Endothelial cell of umbilical vein (primary cell): Measurements from ENCODE around the gene ARTN. TPM values are rescaled to one million over a fixed set of nuclear protein-coding genes. Genes with fewer than 3 reads are reported as not detected.

Source experiments
- BruUV-seq: library from RNA; stranded (reverse); fragments of 400-500 nt; replicated peaks from 2 replicates; lab custom pipeline; 2021; lab: Mats Ljungman, UMichigan
- CTCF ChIA-PET: fragments of 300-600, 350-600 bp; sonication (Branson Sonifier 250); formaldehyde crosslinking; loops from one replicate; lab custom pipeline; 2021; ENCODE audit warnings: antibody characterized with exemption, inconsistent platforms; lab: Charles Lee
- POLR2A ChIA-PET: fragments of 300-600, 350-600 bp; sonication (Branson Sonifier 250); formaldehyde crosslinking; loops from one replicate; lab custom pipeline; 2021; ENCODE audit warnings: antibody characterized with exemption, inconsistent platforms; lab: Charles Lee
- DNase-seq: peaks from one replicate; pipeline ENCODE4 v3.0.0-alpha.2; 2011; ENCODE audit warnings: low read depth, low spot score
- FAIRE-seq: peaks from 2 replicates; lab custom pipeline; 2011; peaks lifted over from hg19 to GRCh38; lab: Jason Lieb, UNC
- H2AFZ ChIP-seq: 2 replicates; pipeline ENCODE4 v1.6.0; 2012; ENCODE audit warnings: low read depth, low read length, control low read depth, inconsistent platforms
- H3K27ac ChIP-seq: 2 replicates; pipeline ENCODE4 v1.5.1; 2011; ENCODE audit warnings: low read depth, mild to moderate bottlenecking, control low read depth, low read length, moderate library complexity; ENCODE audit not compliant: insufficient read depth
- H3K27me3 ChIP-seq, 2 experiments: 2 replicates each; pipeline versions ENCODE4 v1.6.0 to v1.6.1; 2011; ENCODE audit warnings: low read length in 2 of 2, mixed read lengths in 1 of 2; ENCODE audit not compliant: control insufficient read depth in 2 of 2, insufficient read depth in 2 of 2
- H3K36me3 ChIP-seq, 2 experiments: 2 replicates in 1 of 2; 3 replicates in 1 of 2; pipeline ENCODE4 v1.5.1; 2011; ENCODE audit warnings: low read length in 2 of 2, mild to moderate bottlenecking in 1 of 2, moderate library complexity in 1 of 2; ENCODE audit not compliant: control insufficient read depth in 2 of 2, insufficient read depth in 2 of 2; ENCODE audit errors: extremely low read depth in 1 of 2
- H3K4me1 ChIP-seq: 3 replicates; pipeline ENCODE4 v1.5.1; 2011; ENCODE audit warnings: mild to moderate bottlenecking, low read length; ENCODE audit not compliant: control insufficient read depth, insufficient read depth; ENCODE audit errors: extremely low read depth
- H3K4me2 ChIP-seq: 2 replicates; pipeline ENCODE4 v1.6.1; 2011; ENCODE audit warnings: low read length, control low read depth, mixed read lengths; ENCODE audit not compliant: insufficient read depth
- H3K4me3 ChIP-seq, 3 experiments: fragments of 200-600 bp in 1 of 3; sonication (generic), shearing (Covaris generic) in 1 of 3; replicated peaks in 1 of 3; 2 replicates each; pipeline ENCODE4 v1.5.1; 2011 to 2016; ENCODE audit warnings: control low read depth in 3 of 3, low read length in 3 of 3, mild to moderate bottlenecking in 2 of 3, inconsistent platforms in 1 of 3, low read depth in 1 of 3, moderate library complexity in 1 of 3; ENCODE audit not compliant: insufficient read depth in 1 of 3
- H3K79me2 ChIP-seq: 2 replicates; pipeline ENCODE4 v1.6.0; 2012; ENCODE audit warnings: low read length, inconsistent platforms; ENCODE audit not compliant: control insufficient read depth, insufficient read depth
- H3K9ac ChIP-seq: replicated peaks from 2 replicates; pipeline ENCODE3; 2011; ENCODE audit warnings: low read length, control low read depth; ENCODE audit not compliant: insufficient read depth; ENCODE audit errors: extremely low read depth
- H3K9me1 ChIP-seq: replicated peaks from 3 replicates; pipeline ENCODE4 v1.6.0; 2011; ENCODE audit warnings: mild to moderate bottlenecking, low read length; ENCODE audit not compliant: control insufficient read depth, insufficient read depth; ENCODE audit errors: extremely low read depth
- H3K9me3 ChIP-seq: replicated peaks from 2 replicates; pipeline ENCODE4 v1.5.1; 2012; ENCODE audit warnings: low read length, inconsistent platforms; ENCODE audit not compliant: control insufficient read depth, insufficient read depth
- H4K20me1 ChIP-seq: replicated peaks from 2 replicates; pipeline ENCODE3; 2011; ENCODE audit warnings: mild to moderate bottlenecking, low read length; ENCODE audit not compliant: control insufficient read depth, insufficient read depth; ENCODE audit errors: extremely low read depth
- CTCF ChIP-seq, 2 donors: IDR thresholded peaks; 1 replicate in 1 of 2; 2 replicates in 1 of 2; pipeline ENCODE4 v1.5.1; 2011; ENCODE audit warnings: low read length in 2 of 2, mild to moderate bottlenecking in 2 of 2, moderate library complexity in 2 of 2, control low read depth in 1 of 2, inconsistent platforms in 1 of 2, low read depth in 1 of 2; ENCODE audit not compliant: insufficient read depth in 1 of 2; ENCODE audit errors: extremely low read depth in 1 of 2
- EZH2 ChIP-seq: IDR thresholded peaks from 2 replicates; pipeline ENCODE4 v1.6.1; 2012; ENCODE audit warnings: borderline replicate concordance, low read depth, mild to moderate bottlenecking, moderate library complexity, low read length, inconsistent platforms; ENCODE audit not compliant: severe bottlenecking
- FOS ChIP-seq: IDR thresholded peaks from 2 replicates; pipeline ENCODE4 v1.6.1; 2011; ENCODE audit warnings: mild to moderate bottlenecking, low read length, moderate library complexity, borderline replicate concordance; ENCODE audit not compliant: insufficient read depth
- GATA2 ChIP-seq: IDR thresholded peaks from 2 replicates; pipeline ENCODE4 v1.7.0; 2011; ENCODE audit warnings: low read depth, mild to moderate bottlenecking, moderate library complexity, mixed read lengths, low read length; ENCODE audit not compliant: insufficient read length, insufficient read depth
- JUN ChIP-seq: IDR thresholded peaks from 2 replicates; pipeline ENCODE4 v1.6.1; 2011; ENCODE audit warnings: borderline replicate concordance, low read depth; ENCODE audit not compliant: insufficient read length, insufficient read depth
- MAX ChIP-seq: IDR thresholded peaks from 2 replicates; pipeline ENCODE4 v1.6.1; 2011; ENCODE audit not compliant: insufficient read depth, insufficient read length
- MYC ChIP-seq: IDR thresholded peaks from one replicate; pipeline ENCODE4 v1.6.1; 2011; ENCODE audit warnings: mild to moderate bottlenecking, low read depth, low read length
- POLR2A ChIP-seq: IDR thresholded peaks from 2 replicates; pipeline ENCODE4 v1.6.1; 2012; ENCODE audit warnings: low read depth, mild to moderate bottlenecking, control low read depth, low read length
- POLR2AphosphoS5 ChIP-seq: IDR thresholded peaks from 2 replicates; pipeline ENCODE4 v1.6.1; 2012; ENCODE audit warnings: low read depth, mild to moderate bottlenecking, control low read depth, low read length, moderate library complexity; ENCODE audit not compliant: insufficient read depth
- dilution Hi-C: fragments of 300-500 bp; cut with MboI; formaldehyde crosslinking; loops from one replicate; pipeline ENCODE4 v1.15.0; 2019; ENCODE audit warnings: low sequenced_read_pairs; ENCODE audit not compliant: extremely low pct_ligation_motif_present
- intact Hi-C: fragments of 100-400 bp; cut with micrococcal nuclease; formaldehyde crosslinking; loops from one replicate; pipeline ENCODE4 v1.10.0; 2022
- polyA plus RNA-seq, 4 experiments: library from polyadenylated mRNA; depleted of rRNA in 3 of 4; stranded (reverse) in 3 of 4; unstranded in 1 of 4; fragments of >200 nt; gene quantifications; 2 replicates each; pipeline versions ENCODE4 v1.2.1 to v1.2.3, GENCODE V29; 2011 to 2012; ENCODE audit warnings: missing spikeins in 1 of 4
- total RNA-seq: library from RNA; stranded (reverse); gene quantifications from 2 replicates; pipeline ENCODE4 v1.2.3, GENCODE V29; 2021

ARTN gene
- total and polyA plus RNA-seq, 2 donors (not counting 3 experiments of a cell fraction or from before 2014, with no cell fraction given), result 0.11 to 0.18 TPM

GRCh38 chr1:43890815-43891214 lies 42.8 kb upstream of the ARTN start:
- BruUV-seq, result no TSS peak
- dilution Hi-C loops, result no loop called here
- FAIRE-seq (peak; percentile 70), DNase-seq (peak; percentile 66)
- H3K79me2 ChIP-seq, result no peaks in the 10 kb centered on the region
- no peak overlapping the region for H3K9ac ChIP-seq
- H3K27ac ChIP-seq, result no peak overlapping the region
- H3K9me1 ChIP-seq, result no peaks in the 10 kb centered on the region
- POLR2A ChIA-PET, result no interaction called here
- H3K27me3 ChIP-seq, result no peaks in the 10 kb centered on the region
- CTCF ChIA-PET, result interaction anchor here (0.7 to 2.6 kb wide), 6 partner anchors 11 to 127 kb away, joined by 3 to 16 read pairs (median 6); partner anchors contain the start of gene ARTN
- peak; percentile 56 for TF ChIP-seq JUN
- TF ChIP-seq MAX, result no peak
- TF ChIP-seq FOS, result peak; percentile 52
- H3K9me3 ChIP-seq, result no peaks in the 10 kb centered on the region
- H3K36me3 ChIP-seq, result no peaks in the 10 kb centered on the region
- no peak overlapping the region for H3K4me3 ChIP-seq
- no peaks in the 10 kb centered on the region for H3K4me1 ChIP-seq
- H4K20me1 ChIP-seq, result no peaks in the 10 kb centered on the region
- H2AFZ ChIP-seq, result no peak overlapping the region
- intact Hi-C loops, result no loop called here
- H3K4me2 ChIP-seq, result no peak overlapping the region

GRCh38 chr1:43893006-43893405 lies 40.6 kb upstream of the ARTN start:
- no TSS peak for BruUV-seq
- no peak overlapping the region for H2AFZ ChIP-seq
- no peak overlapping the region for H3K4me3 ChIP-seq
- no peak overlapping the region for H3K4me2 ChIP-seq
- H3K27me3 ChIP-seq, result no peaks in the 10 kb centered on the region
- dilution Hi-C loops, result no loop called here
- no peaks in the 10 kb centered on the region for H3K9me3 ChIP-seq
- DNase-seq (no peak), FAIRE-seq (no peak)
- H3K36me3 ChIP-seq, result peaks cover 0 to 3% of the 10 kb centered on the region in 2 experiments
- no peak overlapping the region for H3K9ac ChIP-seq
- no peaks in the 10 kb centered on the region for H3K9me1 ChIP-seq
- H3K79me2 ChIP-seq, result no peaks in the 10 kb centered on the region
- intact Hi-C loops, result no loop called here
- ChIA-PET POLR2A (no interaction called here), CTCF (interaction anchor here (0.9 to 1.2 kb wide), 3 partner anchors 16 to 129 kb away, joined by 3 to 4 read pairs (median 3); no protein-coding TSS in a partner anchor)
- TF ChIP-seq GATA2 (no peak), POLR2A (no peak), MYC (no peak), POLR2AphosphoS5 (no peak), FOS (no peak), EZH2 (no peak), JUN (no peak), CTCF (IDR thresholded peaks at IDR 0.05; ENCODE audit: extremely low read depth in 1 of 2, insufficient read depth in 1 of 2, low read depth in 1 of 2, low read length in 2 of 2) (no peak), MAX (no peak)
- H4K20me1 ChIP-seq, result no peaks in the 10 kb centered on the region
- no peak overlapping the region for H3K27ac ChIP-seq
- no peaks in the 10 kb centered on the region for H3K4me1 ChIP-seq
